ENCODE data around the gene ALG14. TPM values are rescaled to one million over a fixed set of nuclear protein-coding genes. Genes with fewer than 3 reads are reported as not detected.
A peak's percentile ranks its signal among the peaks of the same experiment; 100 is the strongest.

The ALG14 gene
- total RNA-seq, 2 donors from 2014 or later, result 11.4 to 19.4 TPM

GRCh38 chr1:94934551-94934950 is 138.2 kb downstream of the ALG14 start:
- intact Hi-C loops (cut with DNase I), result no loop called here
- H3K27ac ChIP-seq, result no peak overlapping the region
- no peak for TF ChIP-seq CTCF (IDR thresholded peaks at IDR 0.05)
- H3K27me3 ChIP-seq, result no peaks in the 10 kb centered on the region
- H3K4me3 ChIP-seq, result no peak overlapping the region
- no peaks in the 10 kb centered on the region for H3K4me1 ChIP-seq
- no peaks in the 10 kb centered on the region for H3K9me3 ChIP-seq
- no peaks in the 10 kb centered on the region for H3K36me3 ChIP-seq
- no peak for DNase-seq
- H3K9ac ChIP-seq (ENCODE audit: low read depth in 2 of 2, low read length in 2 of 2), result no peak overlapping the region

DNA sequence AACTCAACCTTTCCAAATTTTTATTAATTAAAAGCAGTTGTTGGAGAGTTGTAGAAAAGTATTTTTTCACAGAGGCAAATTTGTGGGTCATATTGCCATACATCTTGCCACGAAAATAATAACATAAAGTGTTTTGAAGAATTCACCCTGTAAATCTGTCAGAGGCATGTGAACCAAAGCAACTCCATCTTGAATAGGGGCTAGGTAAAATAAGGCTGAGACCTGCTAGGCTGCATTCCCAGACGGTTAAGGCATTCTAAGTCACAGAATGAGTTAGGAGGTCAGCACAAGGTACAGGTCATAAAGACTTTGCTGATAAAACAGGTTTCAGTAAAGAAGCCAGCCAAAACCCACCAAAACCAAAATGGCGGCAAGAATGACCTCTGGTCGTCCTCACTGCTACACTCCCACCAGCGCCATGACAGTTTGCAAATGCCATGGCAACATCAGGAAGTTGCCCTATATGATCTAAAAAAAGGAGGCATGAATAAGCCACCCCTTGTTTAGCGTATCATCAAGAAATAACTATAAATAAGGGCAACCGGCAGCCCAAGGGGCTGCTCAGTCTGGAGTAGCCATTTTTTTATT is 141.4 kb downstream of the ALG14 start:
- DNase-seq, result no peak
- H3K27ac ChIP-seq, result no peak overlapping the region

DNA sequence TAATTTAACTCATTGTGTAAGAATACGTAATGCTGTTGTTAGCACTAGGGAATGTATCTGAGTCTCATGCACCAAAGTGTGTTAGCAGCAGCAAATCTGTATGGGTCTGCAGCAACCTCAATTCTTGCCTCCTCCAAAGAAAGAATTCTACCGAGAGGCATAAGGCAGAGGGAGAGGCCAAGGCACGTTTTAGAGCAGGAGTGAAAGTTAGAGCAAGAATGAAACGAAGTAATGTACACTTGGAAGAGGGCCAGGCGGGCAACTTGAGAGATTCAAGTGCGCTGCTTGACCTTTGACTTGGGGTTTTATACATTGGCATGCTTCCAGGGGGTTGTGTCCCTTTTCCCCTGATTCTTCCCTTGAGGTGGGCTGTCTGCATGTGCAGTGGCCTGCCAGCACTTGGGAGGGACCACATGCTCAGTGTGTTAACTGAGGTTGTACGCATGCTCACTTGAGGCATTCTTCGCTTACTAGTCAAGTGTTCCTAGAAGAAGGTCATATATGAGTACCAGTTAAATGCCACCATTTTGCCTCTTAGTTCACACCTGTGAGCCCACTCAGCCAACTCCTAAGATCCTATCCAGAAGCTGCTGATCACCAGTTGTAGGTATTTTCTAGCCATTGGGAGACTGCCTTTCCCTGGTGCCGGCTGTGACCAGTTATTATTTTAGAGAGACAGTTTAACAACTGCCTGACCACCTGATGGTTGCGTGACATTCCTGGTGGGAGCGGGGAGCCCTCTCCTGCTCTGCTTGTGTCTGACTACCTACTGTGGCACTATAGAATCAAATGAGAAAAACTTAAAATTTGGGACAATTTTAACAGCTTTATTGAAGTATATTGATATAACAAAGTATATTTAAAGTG is 143.2 kb downstream of the ALG14 start:
- H3K4me3 ChIP-seq, result peak overlapping the region; percentile 6
- peak; percentile 75 for DNase-seq

More for the DNA sequence above, 141.4 kb downstream of the ALG14 start:
- no peaks in the 10 kb centered on the region for H3K4me1 ChIP-seq
- no peak overlapping the region for H3K9ac ChIP-seq (ENCODE audit: low read depth in 2 of 2, low read length in 2 of 2)
- no peaks in the 10 kb centered on the region for H3K9me3 ChIP-seq
- no peak for TF ChIP-seq CTCF (IDR thresholded peaks at IDR 0.05)
- intact Hi-C loops (cut with DNase I), result no loop called here
- H3K4me3 ChIP-seq, result no peak overlapping the region
- no peaks in the 10 kb centered on the region for H3K36me3 ChIP-seq
- no peaks in the 10 kb centered on the region for H3K27me3 ChIP-seq

GRCh38 chr1:94928293-94928939 is 144.3 kb downstream of the ALG14 start:
- H3K4me1 ChIP-seq, result no peaks in the 10 kb centered on the region
- no peak for TF ChIP-seq CTCF (IDR thresholded peaks at IDR 0.05)
- no peaks in the 10 kb centered on the region for H3K27me3 ChIP-seq
- no peaks in the 10 kb centered on the region for H3K36me3 ChIP-seq
- intact Hi-C loops (cut with DNase I), result loop anchor here (5.0 kb wide), 1 partner anchor 66 kb away; no protein-coding TSS in a partner anchor
- H3K27ac ChIP-seq, result peak overlapping the region; percentile 98
- no peaks in the 10 kb centered on the region for H3K9me3 ChIP-seq
- no peak for DNase-seq
- H3K9ac ChIP-seq (ENCODE audit: low read depth in 2 of 2, low read length in 2 of 2), result peak overlapping the region in 1 of 2 donors; percentile 78
- peak overlapping the region; percentile 74 for H3K4me3 ChIP-seq

More for the DNA sequence above, 143.2 kb downstream of the ALG14 start:
- H3K9me3 ChIP-seq, result no peaks in the 10 kb centered on the region
- no peaks in the 10 kb centered on the region for H3K4me1 ChIP-seq
- intact Hi-C loops (cut with DNase I), result loop anchor here (5.0 kb wide), 1 partner anchor 67 kb away; no protein-coding TSS in a partner anchor
- peak overlapping the region; percentile 33 to 77 for H3K9ac ChIP-seq (ENCODE audit: low read depth in 2 of 2, low read length in 2 of 2)
- H3K36me3 ChIP-seq, result no peaks in the 10 kb centered on the region
- TF ChIP-seq CTCF (IDR thresholded peaks at IDR 0.05), result no peak
- H3K27ac ChIP-seq, result peak overlapping the region; percentile 98
- H3K27me3 ChIP-seq, result no peaks in the 10 kb centered on the region

- intact Hi-C loops (cut with DNase I), result loop anchor here (5.0 kb wide), 1 partner anchor 65 kb away; no protein-coding TSS in a partner anchor
- Histone ChIP-seq H3K4me1 (no peaks in the 10 kb centered on the region), H3K9ac (ENCODE audit: low read depth in 2 of 2, low read length in 2 of 2) (peak overlapping the region; percentile 74 to 78), H3K4me3 (peak overlapping the region; percentile 74), H3K36me3 (no peaks in the 10 kb centered on the region), H3K27ac (peak overlapping the region; percentile 98), H3K9me3 (no peaks in the 10 kb centered on the region), H3K27me3 (no peaks in the 10 kb centered on the region)
- DNase-seq, result peak; percentile 71
- no peak for TF ChIP-seq CTCF (IDR thresholded peaks at IDR 0.05)
Measured at GRCh38 chr1:94927405-94928175, 145.2 kb downstream of the ALG14 start.

Data from colonic mucosa (tissue), 4 donors.